Type B pancreatic cell (in vitro differentiated cells): Measurements from ENCODE around the gene CCDC157. TPM values are rescaled to one million over a fixed set of nuclear protein-coding genes. Genes with fewer than 3 reads are reported as not detected.

ENCODE experiments used
- DNase-seq: peaks from one replicate; pipeline ENCODE4 v3.0.0; 2021; ENCODE audit warnings: mixed read lengths; ENCODE audit not compliant: unreplicated experiment; ENCODE audit errors: extremely low spot score
- H3K27ac Mint-ChIP-seq: 2 replicates; pipeline ENCODE4 v1.8.0; 2021; ENCODE audit warnings: mild to moderate bottlenecking, mixed read lengths
- H3K27me3 Mint-ChIP-seq: 2 replicates; pipeline ENCODE4 v1.8.0; 2021; ENCODE audit warnings: mixed read lengths
- H3K36me3 Mint-ChIP-seq: 2 replicates; pipeline ENCODE4 v1.8.0; 2021; ENCODE audit warnings: mixed read lengths
- H3K4me1 Mint-ChIP-seq: one replicate; pipeline ENCODE4 v1.8.0; 2021; ENCODE audit warnings: mixed read lengths; ENCODE audit not compliant: unreplicated experiment
- H3K4me3 Mint-ChIP-seq: 2 replicates; pipeline ENCODE4 v1.8.0; 2021; ENCODE audit warnings: mild to moderate bottlenecking, mixed read lengths
- H3K9me3 Mint-ChIP-seq: 2 replicates; pipeline ENCODE4 v1.8.0; 2021; ENCODE audit warnings: mixed read lengths
- CTCF ChIP-seq: fragments of 200-600 bp; sonication (generic); conservative IDR thresholded peaks from 2 replicates; pipeline ENCODE4 v1.5.0; 2021; ENCODE audit warnings: antibody characterized with exemption, mild to moderate bottlenecking
- total RNA-seq: library from RNA; stranded (reverse); gene quantifications from 2 replicates; pipeline ENCODE4 v1.2.1, GENCODE V29; 2021; ENCODE audit warnings: low replicate concordance

The CCDC157 gene
- total RNA-seq, 1 donor from 2014 or later: 9.4 TPM

- peaks cover 10% of the 10 kb centered on the region for H3K36me3 Mint-ChIP-seq
- H3K4me3 Mint-ChIP-seq: peak overlapping the region; percentile 57
- H3K9me3 Mint-ChIP-seq: no peaks in the 10 kb centered on the region
- no peak for DNase-seq
- H3K27ac Mint-ChIP-seq: peak overlapping the region; percentile 80
- peaks cover 58% of the 10 kb centered on the region for H3K4me1 Mint-ChIP-seq
- no peak for TF ChIP-seq CTCF
- H3K27me3 Mint-ChIP-seq: no peaks in the 10 kb centered on the region
Observed at GRCh38 chr22:30310881-30311771, 45.7 kb upstream of the CCDC157 start.

- Mint-ChIP-seq H3K4me1 (peaks cover 51% of the 10 kb centered on the region), H3K9me3 (no peaks in the 10 kb centered on the region), H3K27ac (peak overlapping the region; percentile 95), H3K27me3 (no peaks in the 10 kb centered on the region), H3K4me3 (peak overlapping the region; percentile 76), H3K36me3 (peaks cover 10% of the 10 kb centered on the region)
- no peak for TF ChIP-seq CTCF
- no peak for DNase-seq
Observed at GRCh38 chr22:30312053-30312452, 44.8 kb upstream of the CCDC157 start.

GRCh38 chr22:30313527-30314363 is 43.1 kb upstream of the CCDC157 start:
- DNase-seq: no peak
- Mint-ChIP-seq H3K4me3 (peak overlapping the region; percentile 22), H3K27ac (peak overlapping the region; percentile 83), H3K4me1 (peaks cover 38% of the 10 kb centered on the region), H3K27me3 (no peaks in the 10 kb centered on the region), H3K9me3 (peaks cover 1% of the 10 kb centered on the region), H3K36me3 (peaks cover 10% of the 10 kb centered on the region)
- TF ChIP-seq CTCF: no peak

GRCh38 chr22:30314915-30315314 is 41.9 kb upstream of the CCDC157 start:
- H3K27me3 Mint-ChIP-seq: no peaks in the 10 kb centered on the region
- DNase-seq: no peak
- H3K4me1 Mint-ChIP-seq: peaks cover 39% of the 10 kb centered on the region

More at GRCh38 chr22:30314915-30315314, 41.9 kb upstream of the CCDC157 start:
- Mint-ChIP-seq H3K27ac (no peak overlapping the region), H3K36me3 (peaks cover 16% of the 10 kb centered on the region), H3K9me3 (peaks cover 5% of the 10 kb centered on the region), H3K4me3 (no peak overlapping the region)
- no peak for TF ChIP-seq CTCF
